GM21723 (cell line): ENCODE measurements around the gene HOXB7.

Source experiments
- ATAC-seq: cut with Tn5 transposase; IDR thresholded peaks from one replicate; pipeline ENCODE4 v1.9.1; 2021; ENCODE audit warnings: mild to moderate bottlenecking, moderate library complexity; ENCODE audit not compliant: unreplicated experiment

The HOXB7 gene

GRCh38 chr17:48636177-48637018 lies 25.6 kb upstream of the HOXB7 start:
- ATAC-seq, result no peak

GRCh38 chr17:48634493-48635208 lies 23.8 kb upstream of the HOXB7 start:
- no peak for ATAC-seq

DNA sequence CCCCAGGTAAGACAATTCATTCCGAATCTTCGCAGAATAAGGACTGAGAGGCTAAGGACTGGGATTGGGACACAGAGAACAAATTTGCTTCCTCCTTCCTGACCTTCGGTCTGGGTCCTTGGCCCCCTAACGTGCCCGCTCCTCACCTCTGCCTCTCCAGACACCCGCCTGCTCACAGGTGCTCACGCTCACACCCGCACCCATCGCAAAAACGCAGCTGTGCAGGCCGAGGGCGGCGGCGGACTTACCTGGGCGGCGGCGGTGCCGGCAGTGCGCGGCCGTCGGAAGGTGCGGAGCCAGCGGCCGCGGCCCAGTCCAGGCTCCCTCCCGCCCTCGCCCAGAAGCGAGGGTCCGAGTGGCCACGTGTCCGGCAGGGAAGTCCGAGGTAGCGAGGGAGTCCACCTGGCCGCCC lies 22.5 kb upstream of the HOXB7 start:
- ATAC-seq, result no peak

GRCh38 chr17:48632579-48633265 lies 21.9 kb upstream of the HOXB7 start:
- no peak for ATAC-seq

- ATAC-seq, result no peak
These were observed 21.1 kb upstream of the HOXB7 start for GRCh38 chr17:48631693-48632578.

GRCh38 chr17:48630925-48631692 lies 20.3 kb upstream of the HOXB7 start:
- ATAC-seq, result no peak

GRCh38 chr17:48630009-48630924 lies 19.4 kb upstream of the HOXB7 start:
- ATAC-seq, result no peak

GRCh38 chr17:48629411-48629759 lies 18.6 kb upstream of the HOXB7 start:
- ATAC-seq, result no peak

DNA sequence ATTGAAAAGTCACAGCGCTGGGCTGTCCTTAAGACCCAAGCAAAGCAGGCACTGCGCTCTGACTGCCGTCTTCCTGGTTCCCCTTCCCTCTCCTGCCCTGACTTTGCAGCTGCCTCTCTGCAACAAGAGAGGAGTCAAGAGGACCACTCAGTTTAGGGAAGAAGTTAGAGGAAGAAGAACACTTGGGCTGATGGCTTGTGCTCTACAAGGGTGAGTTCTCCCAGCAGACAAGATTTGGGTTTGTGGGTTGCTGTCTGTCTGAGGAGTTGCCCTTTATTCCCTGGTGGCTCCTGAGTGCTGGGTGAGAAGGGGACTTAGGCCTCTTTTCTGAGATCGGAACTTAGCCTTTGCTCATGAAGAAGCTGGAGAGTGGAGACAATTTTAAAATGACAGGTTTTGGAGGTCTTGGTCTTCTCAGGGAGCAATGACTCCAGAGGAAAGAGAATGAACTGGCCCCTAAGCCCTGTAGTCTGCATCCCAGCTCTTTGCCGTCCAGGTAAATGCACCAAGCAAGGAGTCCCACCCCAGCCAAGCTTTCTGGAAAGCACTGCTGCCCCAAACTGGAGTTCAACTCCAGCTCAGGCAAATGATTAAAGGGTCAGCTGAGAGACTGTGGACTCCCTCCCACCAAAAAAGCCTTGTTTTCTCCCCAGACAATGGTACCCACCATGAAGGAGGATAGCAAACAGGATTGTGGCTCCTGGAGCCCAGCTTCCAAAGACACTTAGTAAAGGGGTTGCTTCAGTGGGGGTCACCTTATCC lies 18.0 kb upstream of the HOXB7 start:
- ATAC-seq, result no peak

GRCh38 chr17:48627623-48628521 lies 17.1 kb upstream of the HOXB7 start:
- no peak for ATAC-seq

DNA sequence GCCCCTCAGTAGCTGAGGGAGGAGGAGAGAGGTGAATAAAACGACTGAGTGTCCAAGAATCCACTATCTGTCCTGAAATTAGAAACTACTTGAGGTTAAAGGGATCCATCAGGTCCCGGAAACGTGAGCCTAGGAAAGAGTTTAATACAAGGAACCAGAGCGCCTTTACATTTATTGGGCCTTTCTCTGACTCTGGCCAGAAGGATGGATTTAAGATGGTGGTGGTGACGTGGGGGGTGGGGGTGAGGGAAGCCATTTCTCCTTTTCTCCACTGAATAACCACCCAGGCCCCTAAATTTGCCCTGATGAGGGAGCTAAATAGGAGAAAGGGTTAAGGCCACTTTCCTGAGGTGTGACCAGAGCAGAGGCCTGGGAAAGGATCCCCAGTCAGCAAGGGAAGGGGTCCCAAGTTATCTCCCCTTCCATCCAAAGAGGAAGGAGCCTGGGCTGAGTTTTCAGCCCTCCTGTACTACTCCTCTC lies 16.3 kb upstream of the HOXB7 start:
- no peak for ATAC-seq

DNA sequence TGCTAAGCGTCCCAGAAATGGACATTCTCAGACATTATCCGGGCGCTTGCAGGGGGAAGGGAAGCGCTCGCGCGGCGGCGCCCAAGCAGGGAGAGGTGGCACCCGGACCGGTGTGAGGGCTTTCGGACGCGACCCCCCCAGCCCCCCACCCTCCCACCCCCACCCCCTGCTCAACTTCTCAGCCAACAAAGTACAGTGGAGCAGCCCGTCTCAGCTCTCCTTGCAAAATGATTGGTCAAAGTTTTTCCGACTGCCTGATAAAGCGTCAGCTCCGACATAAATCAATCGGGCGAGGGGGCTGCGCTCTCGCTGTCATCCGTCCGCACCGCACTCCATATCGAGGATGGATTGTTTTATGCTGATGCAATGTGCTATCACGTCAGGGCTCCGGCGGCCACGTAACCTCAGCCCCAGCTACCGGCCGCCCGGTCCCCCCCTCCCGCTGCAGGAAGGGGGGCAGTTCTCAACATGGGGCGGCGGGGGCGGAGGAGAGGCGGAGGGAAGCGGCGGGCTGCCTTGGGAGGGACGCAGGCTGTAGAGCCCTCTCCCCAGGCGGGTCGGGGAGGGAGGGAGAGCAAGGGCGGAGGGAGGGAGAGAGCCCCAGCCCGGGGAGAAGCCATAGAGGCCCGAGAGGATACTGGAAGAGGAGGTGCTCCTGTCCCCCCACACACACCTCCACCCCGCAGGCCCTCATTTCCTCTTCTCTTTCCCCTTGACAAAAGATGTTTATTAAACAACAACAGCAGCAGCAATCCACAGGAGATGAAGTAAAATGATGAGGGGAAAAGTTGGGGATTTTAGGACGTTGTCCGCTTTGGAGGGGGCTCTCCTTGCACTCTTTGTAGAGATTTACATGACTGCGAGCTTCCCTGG lies 15.7 kb upstream of the HOXB7 start, which contains the start of gene HOXB9:
Gene HOXB9, minus strand, starts transcription at position 114 of the 873 bp plus-strand sequence. Its CDS starts 89 bp downstream, at position 25.
- ATAC-seq, result no peak

GRCh38 chr17:48625495-48626244 lies 14.9 kb upstream of the HOXB7 start:
- no peak for ATAC-seq

GRCh38 chr17:48624544-48625494 lies 14.0 kb upstream of the HOXB7 start:
- no peak for ATAC-seq
